SK-N-DZ (cell line): Measurements from ENCODE around the gene MAJIN. TPM values are rescaled to one million over a fixed set of nuclear protein-coding genes. Genes with fewer than 3 reads are reported as not detected.
"Not testable (repeated sequence)": the region's sequence is repeated elsewhere in the genome, so short reads cannot be mapped to it uniquely, and the experiment has no call there.

Experiments
- DNase-seq: peaks from one replicate; pipeline ENCODE4 v3.0.0-alpha.2; 2015; ENCODE audit warnings: low spot score
- polyA plus RNA-seq, 2 experiments: library from polyadenylated mRNA; depleted of rRNA; stranded (reverse); fragments of >200 nt; gene quantifications; 2 replicates each; pipeline ENCODE4 v1.2.3, GENCODE V29; 2014

MAJIN gene, protein sequence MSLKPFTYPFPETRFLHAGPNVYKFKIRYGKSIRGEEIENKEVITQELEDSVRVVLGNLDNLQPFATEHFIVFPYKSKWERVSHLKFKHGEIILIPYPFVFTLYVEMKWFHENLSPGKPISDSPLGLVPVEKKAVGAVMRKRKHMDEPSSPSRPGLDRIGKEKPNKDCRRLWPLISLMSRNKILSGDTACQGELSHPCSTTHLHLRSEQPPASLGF
- 5.2 TPM in 1 of 2 replicates, not detected in the other for polyA plus RNA-seq (2014; cell fraction: cytosol; rRNA removed)
- not detected in 2 replicates for polyA plus RNA-seq (2014; cell fraction: nucleus; rRNA removed)

- no peak for DNase-seq
Measured at GRCh38 chr11:64971421-64972233, at the start of gene MAJIN. TSS of gene MAJIN (minus strand) at chr11:64972108. CDS start at chr11:64959405, 12,703 bp downstream.

- no peak for DNase-seq
Measured at GRCh38 chr11:65021509-65021908, 49.6 kb upstream of the MAJIN start.

DNA sequence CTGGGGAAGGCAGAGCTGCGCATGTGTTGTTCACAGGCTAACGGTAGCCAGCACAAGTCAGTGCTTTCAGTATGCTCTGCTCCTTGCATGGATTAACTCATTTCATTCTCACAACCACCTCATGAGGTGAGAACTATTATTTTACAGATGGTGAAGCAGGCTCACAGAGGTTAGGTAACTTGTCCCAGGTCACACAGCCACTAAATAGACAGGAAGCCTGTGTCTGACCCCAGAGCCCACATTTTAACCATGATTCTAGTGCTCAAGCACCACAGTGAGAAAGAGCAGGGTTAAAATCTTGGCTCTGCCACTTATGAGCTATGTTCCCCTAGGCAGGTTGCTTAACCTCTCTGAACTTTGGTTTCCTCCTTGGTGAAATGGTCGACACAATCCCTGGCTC lies 49.1 kb upstream of the MAJIN start:
- no peak for DNase-seq

DNA sequence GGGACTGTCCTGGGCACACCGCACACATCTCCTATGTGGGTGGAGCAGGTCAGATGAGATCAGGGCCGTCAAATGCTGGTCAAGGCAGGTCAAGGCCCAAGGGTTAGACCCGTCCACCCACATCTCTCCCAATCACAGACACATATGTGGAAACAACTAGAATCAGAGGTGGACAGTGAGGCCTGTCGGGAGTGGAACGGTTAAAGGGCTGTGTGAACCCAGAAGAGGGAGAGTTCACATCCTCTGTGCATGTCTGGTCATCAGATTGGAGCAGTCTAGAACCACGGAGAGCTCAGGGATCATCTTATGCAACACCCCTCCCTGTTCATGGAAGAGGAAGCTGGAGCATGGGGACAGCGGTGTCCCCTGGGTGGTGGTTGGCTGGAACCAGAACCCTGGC lies 47.9 kb upstream of the MAJIN start:
- no peak for DNase-seq

DNA sequence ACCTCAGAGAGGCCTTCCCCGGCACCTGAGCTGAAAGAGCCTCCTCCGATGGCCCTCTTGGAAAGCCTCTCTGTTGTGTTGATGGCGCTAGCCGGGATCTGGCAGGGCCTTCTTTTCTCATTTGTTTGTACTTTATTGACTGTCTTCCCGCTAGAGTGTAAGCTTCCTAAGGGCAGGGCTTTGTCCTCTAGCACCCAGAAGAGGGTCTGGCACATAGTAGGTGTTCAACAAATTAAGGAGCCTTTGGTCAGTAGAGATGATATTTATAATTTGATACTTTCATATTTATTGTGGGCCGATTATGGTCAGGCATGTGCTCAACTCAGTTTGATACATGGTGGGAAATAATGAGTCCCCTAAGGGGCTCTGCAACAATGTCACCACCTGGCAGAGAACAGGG lies 46.0 kb upstream of the MAJIN start:
- no peak for DNase-seq

DNA sequence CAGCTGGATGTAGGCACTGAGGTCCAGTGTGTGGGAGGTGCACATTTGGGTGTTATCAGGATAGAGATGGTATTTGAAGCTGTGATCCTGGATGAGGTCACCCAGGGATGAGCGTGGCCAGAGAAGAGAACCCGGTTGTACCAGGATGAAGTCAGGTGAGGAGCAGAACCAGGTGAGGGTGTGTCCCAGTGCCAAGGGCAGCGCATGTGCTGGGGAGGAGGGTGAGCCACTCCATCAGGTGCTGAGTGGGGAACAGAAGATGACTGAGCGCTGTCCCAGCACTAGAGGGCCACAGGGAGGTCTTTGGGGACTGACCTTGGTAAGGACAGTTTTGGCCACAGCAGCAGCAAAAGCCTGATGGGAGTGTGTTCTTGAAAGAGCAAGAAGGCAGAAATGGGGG lies 44.8 kb upstream of the MAJIN start:
- no peak for DNase-seq

DNA sequence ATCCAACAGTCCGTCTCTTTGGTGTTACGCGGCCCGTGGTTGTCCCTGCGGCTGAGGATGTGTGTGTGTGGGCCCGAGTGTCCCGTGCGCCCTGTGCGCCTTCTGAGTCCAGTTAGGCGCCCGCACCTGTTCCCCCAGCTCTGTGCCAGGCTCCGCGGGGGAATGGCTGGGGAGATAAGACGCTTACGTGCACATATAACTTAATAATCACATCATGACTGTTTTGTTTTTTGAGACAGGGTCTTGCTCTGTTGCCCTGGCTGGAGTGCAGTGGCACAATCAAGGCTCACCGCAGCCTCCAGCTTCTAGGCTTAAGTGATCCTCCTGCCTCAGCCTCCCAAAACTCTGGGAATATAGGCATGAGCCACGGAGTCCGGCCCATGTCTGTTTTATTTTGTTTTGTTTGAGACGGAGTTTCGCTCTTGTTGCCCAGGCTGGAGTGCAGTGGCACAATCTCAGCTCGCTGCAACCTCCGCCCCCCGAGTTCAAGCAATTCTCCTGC lies 42.9 kb upstream of the MAJIN start:
- peak; percentile 49 for DNase-seq

GRCh38 chr11:65013888-65014725 lies 42.2 kb upstream of the MAJIN start, which contains the start of gene ARL2:
TSS of gene ARL2 (plus strand) at chr11:65014160. CDS start at chr11:65014208, 48 bp downstream.
- DNase-seq, result peak; percentile 96

DNA sequence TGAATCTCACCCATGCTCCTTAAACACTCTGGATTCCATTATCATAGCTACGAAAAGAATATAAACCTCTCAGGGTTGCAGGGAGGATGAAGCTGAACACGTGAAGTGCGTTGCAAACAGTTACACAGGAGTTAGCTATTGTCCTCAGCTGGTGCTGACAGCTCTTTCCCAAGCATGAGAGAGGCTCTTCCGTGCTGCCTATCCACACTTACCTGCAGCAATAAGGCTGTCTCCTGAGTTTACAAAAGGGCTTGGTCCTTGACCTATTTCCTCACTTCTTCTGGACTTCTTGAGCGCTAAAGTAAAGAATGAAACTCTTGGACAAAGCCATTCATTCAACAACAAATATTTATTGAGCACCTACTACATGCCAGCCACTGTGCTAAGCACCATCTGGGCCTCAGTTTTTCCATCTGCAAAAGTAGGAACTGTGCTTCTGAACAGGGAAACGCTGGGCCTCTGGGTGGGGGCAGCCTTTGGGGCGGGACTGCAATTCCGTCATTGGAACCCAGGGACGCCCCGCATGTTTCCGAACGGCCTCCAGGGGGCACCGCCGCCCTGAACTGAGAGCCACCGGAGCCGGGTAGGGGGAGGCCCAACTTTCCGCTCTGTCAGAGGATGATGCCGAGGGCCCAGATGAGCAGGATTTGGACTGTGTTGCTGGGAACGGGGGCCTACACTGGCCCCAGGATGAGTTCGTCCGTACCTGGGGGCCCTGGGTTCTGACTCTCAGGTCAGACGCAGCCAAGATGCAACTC lies 41.4 kb upstream of the MAJIN start:
- peak; percentile 88 for DNase-seq

- DNase-seq, result no peak
Measured at GRCh38 chr11:65008873-65009272, 37.0 kb upstream of the MAJIN start.

GRCh38 chr11:65008016-65008415 lies 36.1 kb upstream of the MAJIN start:
- DNase-seq, result no peak

DNA sequence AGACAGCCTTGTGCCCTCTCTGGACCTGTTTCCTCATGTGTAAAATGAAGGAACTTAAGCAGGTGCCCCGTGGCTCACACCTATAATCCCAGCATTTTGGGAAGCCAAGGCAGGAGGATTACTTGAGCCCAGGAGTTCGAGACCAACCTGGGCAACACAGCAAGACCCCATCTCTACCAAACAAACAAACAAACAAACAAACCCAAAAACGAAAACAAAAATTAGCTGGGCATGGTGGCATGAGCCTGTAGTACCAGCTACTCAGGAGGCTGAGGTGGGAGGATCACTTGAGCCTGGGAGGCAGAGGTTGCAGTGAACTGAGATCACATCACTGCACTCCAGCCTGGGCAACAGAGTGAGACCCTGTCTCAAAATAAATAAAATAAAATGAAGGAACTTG lies 32.1 kb upstream of the MAJIN start:
- DNase-seq, result not testable (repeated sequence)

GRCh38 chr11:65003282-65003681 lies 31.4 kb upstream of the MAJIN start:
- no peak for DNase-seq

DNA sequence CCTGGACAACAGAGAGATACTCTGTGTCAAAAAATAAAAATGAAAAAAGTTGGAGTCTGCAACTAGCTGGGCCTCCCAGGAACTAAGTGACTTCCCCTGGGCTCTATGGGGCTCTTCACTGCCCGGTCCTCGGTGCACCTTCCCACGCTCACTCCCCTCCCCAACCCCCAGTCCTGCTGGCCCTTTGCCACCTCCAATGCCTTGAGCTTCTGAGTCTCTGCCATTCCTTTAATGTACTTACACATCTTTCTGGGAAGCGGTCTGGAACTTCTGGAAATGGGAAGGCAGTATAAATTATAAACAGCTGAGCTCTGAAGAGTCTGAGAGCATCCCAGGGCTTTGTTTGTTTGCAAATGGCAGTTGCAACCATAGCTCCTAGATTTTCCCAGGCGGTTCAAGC lies 30.8 kb upstream of the MAJIN start:
- no peak for DNase-seq

GRCh38 chr11:64999478-64999877 lies 27.6 kb upstream of the MAJIN start:
- DNase-seq, result no peak

- no peak for DNase-seq
Measured at GRCh38 chr11:64998690-64999431, 27.0 kb upstream of the MAJIN start.

DNA sequence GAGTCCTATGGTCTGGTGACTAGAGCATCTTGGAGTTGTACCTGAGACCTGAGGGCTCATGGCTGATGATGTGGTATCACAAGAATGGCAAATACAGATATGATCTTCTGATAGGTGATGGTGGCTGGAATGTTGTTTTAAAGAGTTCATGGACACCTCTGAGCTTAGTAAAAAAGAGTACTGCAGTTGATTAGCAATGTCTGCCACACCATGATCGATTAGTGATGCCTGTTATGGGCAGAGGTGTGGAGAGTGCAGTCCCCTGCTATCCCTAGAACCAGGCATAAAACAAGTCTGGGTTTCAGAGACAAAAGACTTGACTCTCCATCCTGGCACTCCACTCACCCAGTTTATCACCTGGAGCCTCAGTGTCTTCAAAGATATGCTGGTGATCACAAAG lies 26.2 kb upstream of the MAJIN start:
- no peak for DNase-seq

- peak; percentile 79 for DNase-seq
Measured at GRCh38 chr11:64996710-64997380, 24.9 kb upstream of the MAJIN start, which contains the start of gene BATF2. TSS of gene BATF2 (minus strand) at chr11:64996971. CDS start at chr11:64996914, 57 bp downstream.

DNA sequence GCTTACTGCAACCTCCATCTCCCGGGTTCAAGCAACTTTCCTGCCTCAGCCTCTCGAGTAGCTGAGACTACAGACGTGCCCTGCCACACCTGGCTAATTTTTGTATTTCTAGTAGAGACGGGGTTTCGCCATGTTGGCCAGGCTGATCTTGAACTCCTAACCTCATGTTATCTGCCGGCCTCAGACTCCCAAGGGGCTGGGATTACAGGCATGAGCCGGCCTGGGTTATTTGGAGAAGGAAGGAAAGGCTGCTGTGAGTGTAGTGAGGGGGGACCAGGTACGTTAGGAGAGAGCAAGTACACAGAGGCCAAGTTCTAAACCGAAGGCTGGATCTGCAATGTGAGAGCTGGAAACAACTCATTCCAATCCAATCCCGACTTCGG lies 24.4 kb upstream of the MAJIN start:
- DNase-seq, result no peak

DNA sequence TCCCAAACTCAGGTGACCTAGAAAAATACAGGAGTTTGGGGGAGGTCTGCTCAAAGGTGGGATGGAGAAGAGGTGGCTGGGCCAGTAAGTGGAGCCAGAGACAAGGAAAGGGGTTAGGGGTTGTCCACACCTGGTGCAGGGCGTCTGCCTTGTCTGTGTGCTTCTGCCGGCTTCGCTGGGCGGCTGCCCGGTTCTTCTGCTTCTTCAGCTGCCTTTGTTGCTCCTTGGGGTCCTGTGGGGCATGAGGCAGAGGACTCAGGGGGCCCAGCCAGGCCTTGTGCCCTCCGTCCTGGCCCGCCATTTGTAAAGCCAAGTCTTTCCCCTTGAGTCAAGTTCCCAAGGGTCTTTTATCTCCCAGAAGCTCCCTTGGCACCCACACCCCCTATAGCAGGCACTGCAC lies 22.4 kb upstream of the MAJIN start:
- DNase-seq, result no peak
